Thymus (tissue), 11 donors: ENCODE measurements around the gene XPNPEP2. TPM values are rescaled to one million over a fixed set of nuclear protein-coding genes. Genes with fewer than 3 reads are reported as not detected.

Experiments
- DNase-seq, 9 donors: peaks; one replicate each; pipeline ENCODE4 v3.0.0-alpha.2; 2013; ENCODE audit warnings: low spot score in 9 of 9, low read depth in 6 of 9, missing footprints in 1 of 9
- H3K27ac ChIP-seq, 2 donors: one replicate each; pipeline ENCODE4 v1.5.1; 2013; ENCODE audit warnings: control low read depth in 1 of 2, low read depth in 1 of 2, low read length in 1 of 2, mild to moderate bottlenecking in 1 of 2, moderate library complexity in 1 of 2
- H3K27me3 ChIP-seq, 2 donors: one replicate each; pipeline ENCODE4 v1.5.1; 2013; ENCODE audit warnings: low read length in 1 of 2; ENCODE audit not compliant: control insufficient read depth in 2 of 2, insufficient read depth in 1 of 2
- H3K36me3 ChIP-seq, 2 donors: one replicate each; pipeline ENCODE4 v1.5.1; 2013; ENCODE audit warnings: low read length in 1 of 2, mild to moderate bottlenecking in 1 of 2, moderate library complexity in 1 of 2; ENCODE audit not compliant: control insufficient read depth in 2 of 2, insufficient read depth in 2 of 2
- H3K4me1 ChIP-seq, 2 donors: one replicate each; pipeline ENCODE4 v1.5.1; 2013; ENCODE audit warnings: low read length in 2 of 2; ENCODE audit not compliant: control insufficient read depth in 2 of 2, insufficient read depth in 2 of 2
- H3K4me3 ChIP-seq, 2 donors: one replicate each; pipeline ENCODE4 v1.5.1; 2013; ENCODE audit warnings: low read length in 2 of 2, control low read depth in 1 of 2, mild to moderate bottlenecking in 1 of 2
- H3K9me3 ChIP-seq, 2 donors: one replicate each; pipeline ENCODE4 v1.5.1; 2013; ENCODE audit warnings: low read length in 1 of 2, mild to moderate bottlenecking in 1 of 2; ENCODE audit not compliant: control insufficient read depth in 2 of 2, insufficient read depth in 1 of 2
- WGBS: extraction: QIAGEN DNeasy Blood & Tissue Kit; methylation state at CpG from one replicate; pipeline ENCODE4 v1.1.7; 2013; 5-methylcytosine and 5-hydroxymethylcytosine counted together
- polyA plus RNA-seq: library from polyadenylated mRNA; stranded (reverse); fragments of 200-250 nt; gene quantifications from one replicate; pipeline ENCODE4 v1.2.3, GENCODE V29; 2013
- total RNA-seq: library from RNA; stranded (reverse); fragments of 120-200 nt; gene quantifications from one replicate; pipeline ENCODE4 v1.2.4, GENCODE V29; 2013
- donor health status: healthy.

Gene XPNPEP2
- total and polyA plus RNA-seq, 2 donors = 0.62 to 0.90 TPM

- H3K4me3 ChIP-seq = no peak overlapping the region
- 34% methylated on average over 4 of the region's 4 CpGs for WGBS
- peak in 1 of 9 donors; percentile 38 for DNase-seq
Observed at GRCh38 chrX:129724754-129725153, 14.0 kb upstream of the XPNPEP2 start.

GRCh38 chrX:129726307-129727111 lies 12.3 kb upstream of the XPNPEP2 start:
- Histone ChIP-seq H3K27me3 (no peaks in the 10 kb centered on the region), H3K4me1 (peaks cover 0 to 38% of the 10 kb centered on the region in 2 donors), H3K36me3 (no peaks in the 10 kb centered on the region), H3K4me3 (no peak overlapping the region), H3K27ac (no peak overlapping the region), H3K9me3 (no peaks in the 10 kb centered on the region)
- peak in 1 of 9 donors; percentile 40 for DNase-seq
- 77% methylated on average over 4 of the region's 4 CpGs for WGBS

More at GRCh38 chrX:129724754-129725153, 14.0 kb upstream of the XPNPEP2 start:
- no peak overlapping the region for H3K27ac ChIP-seq
- H3K36me3 ChIP-seq = no peaks in the 10 kb centered on the region
- no peaks in the 10 kb centered on the region for H3K27me3 ChIP-seq
- no peaks in the 10 kb centered on the region for H3K9me3 ChIP-seq
- peaks cover 0 to 29% of the 10 kb centered on the region in 2 donors for H3K4me1 ChIP-seq

GRCh38 chrX:129728061-129728460 lies 10.7 kb upstream of the XPNPEP2 start:
- WGBS = over 99% methylated on average over 4 of the region's 4 CpGs
- no peaks in the 10 kb centered on the region for H3K27me3 ChIP-seq

GRCh38 chrX:129731228-129731627 lies 7.6 kb upstream of the XPNPEP2 start:
- Histone ChIP-seq H3K9me3 (peaks cover 0 to 3% of the 10 kb centered on the region in 2 donors), H3K27ac (no peak overlapping the region), H3K36me3 (no peaks in the 10 kb centered on the region), H3K27me3 (no peaks in the 10 kb centered on the region), H3K4me1 (peaks cover 6 to 68% of the 10 kb centered on the region in 2 donors), H3K4me3 (no peak overlapping the region)
- DNase-seq = no peak
- 74% methylated on average over 2 of the region's 2 CpGs for WGBS

More at GRCh38 chrX:129728061-129728460, 10.7 kb upstream of the XPNPEP2 start:
- Histone ChIP-seq H3K9me3 (peaks cover 0 to 3% of the 10 kb centered on the region in 2 donors), H3K27ac (no peak overlapping the region), H3K4me1 (peaks cover 1 to 52% of the 10 kb centered on the region in 2 donors), H3K36me3 (no peaks in the 10 kb centered on the region), H3K4me3 (no peak overlapping the region)
- no peak for DNase-seq

GRCh38 chrX:129732857-129733256 lies 5.9 kb upstream of the XPNPEP2 start:
- peak overlapping the region in 1 of 2 donors; percentile 69 for H3K27ac ChIP-seq
- peaks cover 0 to 3% of the 10 kb centered on the region in 2 donors for H3K9me3 ChIP-seq
- no peak overlapping the region for H3K4me3 ChIP-seq
- no peak for DNase-seq
- no peaks in the 10 kb centered on the region for H3K36me3 ChIP-seq
- WGBS = 66% methylated on average over 2 of the region's 2 CpGs
- H3K4me1 ChIP-seq = peaks cover 19 to 77% of the 10 kb centered on the region in 2 donors
- no peaks in the 10 kb centered on the region for H3K27me3 ChIP-seq

GRCh38 chrX:129733335-129733734 lies 5.4 kb upstream of the XPNPEP2 start:
- WGBS = 10% methylated on average over 4 of the region's 4 CpGs
- Histone ChIP-seq H3K4me1 (peaks cover 23 to 79% of the 10 kb centered on the region in 2 donors), H3K27me3 (no peaks in the 10 kb centered on the region), H3K9me3 (peaks cover 0 to 3% of the 10 kb centered on the region in 2 donors), H3K36me3 (no peaks in the 10 kb centered on the region), H3K4me3 (no peak overlapping the region), H3K27ac (peak overlapping the region in 1 of 2 donors; percentile 69)
- DNase-seq = peak in 2 of 9 donors; percentile 36 to 71

- H3K27ac ChIP-seq = peak overlapping the region in 1 of 2 donors; percentile 45
- no peaks in the 10 kb centered on the region for H3K27me3 ChIP-seq
- peak in 1 of 9 donors; percentile 46 for DNase-seq
- no peaks in the 10 kb centered on the region for H3K36me3 ChIP-seq
- peaks cover 0 to 3% of the 10 kb centered on the region in 2 donors for H3K9me3 ChIP-seq
- 12% methylated on average over 6 of the region's 6 CpGs for WGBS
- no peak overlapping the region for H3K4me3 ChIP-seq
- H3K4me1 ChIP-seq = peaks cover 27 to 88% of the 10 kb centered on the region in 2 donors
Observed at GRCh38 chrX:129736491-129736890, 2.3 kb upstream of the XPNPEP2 start.

GRCh38 chrX:129737916-129738315 lies 863 bp upstream of the XPNPEP2 start:
- Histone ChIP-seq H3K4me1 (peaks cover 27 to 85% of the 10 kb centered on the region in 2 donors), H3K4me3 (no peak overlapping the region), H3K27ac (peak overlapping the region in 1 of 2 donors; percentile 45), H3K27me3 (no peaks in the 10 kb centered on the region), H3K9me3 (no peaks in the 10 kb centered on the region), H3K36me3 (no peaks in the 10 kb centered on the region)
- peak in 1 of 9 donors; percentile 59 for DNase-seq
- 40% methylated on average over 5 of the region's 5 CpGs for WGBS

GRCh38 chrX:129739578-129739977 lies 799 bp downstream of the XPNPEP2 start:
- no peaks in the 10 kb centered on the region for H3K27me3 ChIP-seq
- 92% methylated on average over 4 of the region's 4 CpGs for WGBS
- peaks cover 37 to 85% of the 10 kb centered on the region in 2 donors for H3K4me1 ChIP-seq
- no peaks in the 10 kb centered on the region for H3K36me3 ChIP-seq
- no peak overlapping the region for H3K27ac ChIP-seq
- no peak for DNase-seq
- H3K4me3 ChIP-seq = no peak overlapping the region
- no peaks in the 10 kb centered on the region for H3K9me3 ChIP-seq
